CD14-positive monocyte (primary cell): ENCODE data around the gene AEBP1. TPM values are rescaled to one million over a fixed set of nuclear protein-coding genes. Genes with fewer than 3 reads are reported as not detected.

Source experiments
- DNase-seq, 3 donors: peaks; one replicate each; pipeline ENCODE4 v3.0.0-alpha.2; 2011 to 2022
- H2AFZ ChIP-seq: 2 replicates; pipeline ENCODE4 v1.6.0; 2012; ENCODE audit warnings: mild to moderate bottlenecking, low read depth, low read length, inconsistent platforms; ENCODE audit not compliant: insufficient read depth, poor library complexity, severe bottlenecking
- H3K27ac ChIP-seq, 2 donors: 1 replicate in 1 of 2; 2 replicates in 1 of 2; pipeline ENCODE4 v1.5.1; 2012 to 2013; ENCODE audit warnings: low read length in 2 of 2, control low read depth in 1 of 2, inconsistent platforms in 1 of 2, low read depth in 1 of 2, mild to moderate bottlenecking in 1 of 2
- H3K27me3 ChIP-seq, 2 donors: one replicate each; pipeline versions ENCODE4 v1.6.0 to v1.6.1; 2011 to 2013; ENCODE audit warnings: low read length in 2 of 2; ENCODE audit not compliant: control insufficient read depth in 2 of 2, insufficient read depth in 2 of 2
- H3K36me3 ChIP-seq, 2 donors: replicated peaks in 1 of 2; 1 replicate in 1 of 2; 2 replicates in 1 of 2; pipeline versions ENCODE4 v1.5.1 to v1.6.1; 2012 to 2013; ENCODE audit warnings: low read length in 2 of 2, control low read depth in 1 of 2, inconsistent platforms in 1 of 2, mild to moderate bottlenecking in 1 of 2; ENCODE audit not compliant: insufficient read depth in 2 of 2, control insufficient read depth in 1 of 2
- H3K4me1 ChIP-seq, 2 donors: 1 replicate in 1 of 2; 2 replicates in 1 of 2; pipeline versions ENCODE4 v1.5.1 to v1.6.1; 2012 to 2013; ENCODE audit warnings: low read length in 2 of 2, control low read depth in 1 of 2, inconsistent platforms in 1 of 2, mild to moderate bottlenecking in 1 of 2, moderate library complexity in 1 of 2; ENCODE audit not compliant: insufficient read depth in 2 of 2, control insufficient read depth in 1 of 2
- H3K4me2 ChIP-seq: replicated peaks from 2 replicates; pipeline ENCODE3; 2012; ENCODE audit warnings: low read length, moderate library complexity, mild to moderate bottlenecking; ENCODE audit not compliant: poor library complexity, severe bottlenecking; ENCODE audit errors: extremely low read depth
- H3K4me3 ChIP-seq, 3 experiments: fragments of 200-600 bp in 1 of 3; sonication (generic) in 1 of 3; replicated peaks in 1 of 3; 1 replicate in 2 of 3; 2 replicates in 1 of 3; pipeline ENCODE4 v1.5.1; 2011 to 2013; ENCODE audit warnings: low read length in 3 of 3, mild to moderate bottlenecking in 3 of 3, control low read depth in 2 of 3, low read depth in 2 of 3, inconsistent platforms in 1 of 3, moderate library complexity in 1 of 3
- H3K79me2 ChIP-seq: 2 replicates; pipeline ENCODE4 v1.6.0; 2012; ENCODE audit warnings: mild to moderate bottlenecking, control low read depth, inconsistent platforms, low read length, moderate library complexity; ENCODE audit not compliant: insufficient read depth
- H3K9ac ChIP-seq: 2 replicates; pipeline ENCODE4 v1.6.0; 2017; ENCODE audit warnings: low read length, mild to moderate bottlenecking; ENCODE audit not compliant: insufficient read depth, poor library complexity, severe bottlenecking
- H3K9me3 ChIP-seq, 2 donors: replicated peaks in 1 of 2; 1 replicate in 1 of 2; 2 replicates in 1 of 2; pipeline versions ENCODE4 v1.5.1 to v1.6.1; 2012 to 2013; ENCODE audit warnings: low read length in 2 of 2, control low read depth in 1 of 2; ENCODE audit not compliant: control insufficient read depth in 1 of 2, insufficient read depth in 1 of 2
- H4K20me1 ChIP-seq: 2 replicates; pipeline ENCODE4 v1.6.0; 2012; ENCODE audit warnings: mild to moderate bottlenecking, low read length, control low read depth, moderate library complexity; ENCODE audit not compliant: insufficient read depth
- H3K27ac Mint-ChIP-seq, 7 donors: one replicate each; pipeline ENCODE4 v1.8.0; 2020; ENCODE audit warnings: mild to moderate bottlenecking in 7 of 7, mixed read lengths in 7 of 7, moderate library complexity in 6 of 7, inconsistent platforms in 2 of 7
- H3K27me3 Mint-ChIP-seq, 3 donors: one replicate each; pipeline ENCODE4 v1.8.0; 2021 to 2022; ENCODE audit warnings: low read depth in 3 of 3, mild to moderate bottlenecking in 3 of 3, mixed read lengths in 3 of 3, moderate library complexity in 3 of 3, inconsistent platforms in 1 of 3
- H3K36me3 Mint-ChIP-seq, 2 donors: one replicate each; pipeline ENCODE4 v1.8.0; 2020; ENCODE audit warnings: mixed read lengths in 2 of 2, inconsistent platforms in 1 of 2, mild to moderate bottlenecking in 1 of 2
- H3K4me1 Mint-ChIP-seq: one replicate; pipeline ENCODE4 v1.8.0; 2020; ENCODE audit warnings: mild to moderate bottlenecking, mixed read lengths
- H3K4me3 Mint-ChIP-seq, 2 donors: one replicate each; pipeline ENCODE4 v1.8.0; 2020; ENCODE audit warnings: mild to moderate bottlenecking in 2 of 2, mixed read lengths in 2 of 2, moderate library complexity in 1 of 2
- H3K9me3 Mint-ChIP-seq, 7 donors: one replicate each; pipeline ENCODE4 v1.8.0; 2020 to 2022; ENCODE audit warnings: mixed read lengths in 7 of 7, mild to moderate bottlenecking in 6 of 7, moderate library complexity in 6 of 7, inconsistent platforms in 2 of 7
- CTCF ChIP-seq: fragments of 200-600 bp; IDR thresholded peaks from one replicate; pipeline ENCODE4 v1.8.0; 2022; ENCODE audit warnings: antibody characterized with exemption, mild to moderate bottlenecking
- WGBS: methylation state at CpG from one replicate; pipeline ENCODE4 v1.1.5; 2013; ENCODE audit warnings: missing lambda C conversion rate; ENCODE audit not compliant: insufficient coverage; 5-methylcytosine and 5-hydroxymethylcytosine counted together
- intact Hi-C, 2 donors: fragments of 100-400 bp; cut with micrococcal nuclease; formaldehyde crosslinking; loops; one replicate each; pipeline versions ENCODE4 v1.15.0 to v1.15.1; 2023
- polyA plus RNA-seq, 3 donors: library from polyadenylated mRNA; depleted of rRNA in 1 of 3; unstranded in 2 of 3; stranded (reverse) in 1 of 3; fragments of 300-500 nt in 2 of 3; fragments of >200 nt in 1 of 3; fragmentation: Illumina TruSeq in 2 of 3; gene quantifications; 1 replicate in 2 of 3; 2 replicates in 1 of 3; pipeline ENCODE4 v1.2.3, GENCODE V29; 2012 to 2021

AEBP1 gene
- polyA plus RNA-seq, 3 donors = 0.08 TPM; not detected in 2

- Mint-ChIP-seq H3K36me3 (no peaks in the 10 kb centered on the region), H3K4me3 (no peak overlapping the region), H3K9me3 (peaks cover 0 to 6% (median 0%) of the 10 kb centered on the region in 7 donors), H3K4me1 (peaks cover 11% of the 10 kb centered on the region), H3K27me3 (peaks cover 0 to 6% (median 5%) of the 10 kb centered on the region in 3 donors), H3K27ac (no peak overlapping the region)
- no peak for TF ChIP-seq CTCF
- no peaks in the 10 kb centered on the region for H3K36me3 ChIP-seq
- no peak overlapping the region for H3K27ac ChIP-seq
- H3K79me2 ChIP-seq = no peaks in the 10 kb centered on the region
- H4K20me1 ChIP-seq = no peaks in the 10 kb centered on the region
- H2AFZ ChIP-seq = peak overlapping the region; percentile 17
- no peak overlapping the region for H3K4me2 ChIP-seq
- no peaks in the 10 kb centered on the region for H3K27me3 ChIP-seq
- no peak overlapping the region for H3K4me3 ChIP-seq
- H3K9ac ChIP-seq = no peak overlapping the region
- intact Hi-C loops = no loop called here
- DNase-seq = no peak
- 94% methylated on average over 2 of the region's 2 CpGs for WGBS
- H3K9me3 ChIP-seq = no peaks in the 10 kb centered on the region
- no peaks in the 10 kb centered on the region for H3K4me1 ChIP-seq
Observed at GRCh38 chr7:44094883-44095592, 9.1 kb upstream of the AEBP1 start.

GRCh38 chr7:44095781-44096180, 8.4 kb upstream of the AEBP1 start:
- Histone ChIP-seq H3K4me3 (no peak overlapping the region), H3K27ac (no peak overlapping the region), H4K20me1 (no peaks in the 10 kb centered on the region), H3K27me3 (no peaks in the 10 kb centered on the region), H3K4me2 (no peak overlapping the region), H3K4me1 (no peaks in the 10 kb centered on the region), H3K9me3 (no peaks in the 10 kb centered on the region), H3K9ac (no peak overlapping the region), H2AFZ (no peak overlapping the region), H3K36me3 (no peaks in the 10 kb centered on the region), H3K79me2 (no peaks in the 10 kb centered on the region)
- 94% methylated on average over 2 of the region's 3 CpGs for WGBS
- no peaks in the 10 kb centered on the region for H3K36me3 Mint-ChIP-seq
- H3K27me3 Mint-ChIP-seq = peaks cover 2 to 5% (median 3%) of the 10 kb centered on the region in 3 donors
- H3K4me3 Mint-ChIP-seq = no peak overlapping the region
- intact Hi-C loops = no loop called here
- DNase-seq = no peak
- TF ChIP-seq CTCF = no peak
- peaks cover 0 to 6% (median 0%) of the 10 kb centered on the region in 7 donors for H3K9me3 Mint-ChIP-seq
- H3K27ac Mint-ChIP-seq = no peak overlapping the region
- H3K4me1 Mint-ChIP-seq = peaks cover 11% of the 10 kb centered on the region
